ENCODE results near the gene CYSLTR2. TPM values are rescaled to one million over a fixed set of nuclear protein-coding genes. Genes with fewer than 3 reads are reported as not detected.

The CYSLTR2 gene
- total and polyA plus RNA-seq, 9 donors = 0.30 to 8.3 (median 2.1) TPM

- Histone ChIP-seq H3K36me3 (no peaks in the 10 kb centered on the region), H3K27me3 (no peaks in the 10 kb centered on the region), H3K27ac (peak overlapping the region in 1 of 2 donors; percentile 89), H3K4me1 (ENCODE audit: insufficient read depth) (peaks cover 16% of the 10 kb centered on the region), H3K4me3 (no peak overlapping the region), H3K9me3 (no peaks in the 10 kb centered on the region)
- intact Hi-C loops (cut with DNase I) = no loop called here
- 78 to 85% (median 84%) methylated on average over 4 of the region's 4 CpGs for WGBS, 3 donors
- TF ChIP-seq CTCF (IDR thresholded peaks at IDR 0.05) (no peak), EP300 (IDR thresholded peaks at IDR 0.05) (no peak), POLR2A (IDR thresholded peaks at IDR 0.05) (no peak)
- no peak for DNase-seq
Observed at GRCh38 chr13:48624016-48624415, 29.7 kb upstream of the CYSLTR2 start.

DNA sequence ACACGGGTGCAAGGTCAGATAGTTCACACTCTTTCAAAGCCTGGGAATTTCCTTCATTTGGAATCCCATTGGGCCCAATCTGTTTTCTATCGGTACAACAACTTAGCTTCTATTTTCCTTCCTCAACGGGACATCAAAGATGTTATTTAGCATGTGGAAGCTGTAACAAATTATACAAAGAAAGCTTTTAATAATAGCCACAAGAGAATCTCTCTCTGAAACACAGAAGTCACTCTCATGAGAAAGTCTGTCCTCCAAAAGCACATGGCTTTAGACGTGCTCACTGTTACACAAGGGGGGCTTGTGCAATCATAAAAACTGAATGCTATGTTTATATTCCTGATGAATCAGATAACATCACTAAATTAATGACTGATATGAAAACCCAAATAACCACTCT lies 28.9 kb upstream of the CYSLTR2 start:
- Histone ChIP-seq H3K27me3 (no peaks in the 10 kb centered on the region), H3K4me3 (no peak overlapping the region), H3K9me3 (no peaks in the 10 kb centered on the region), H3K36me3 (no peaks in the 10 kb centered on the region), H3K4me1 (ENCODE audit: insufficient read depth) (peaks cover 16% of the 10 kb centered on the region), H3K27ac (peak overlapping the region in 1 of 2 donors; percentile 89)
- DNase-seq = no peak
- intact Hi-C loops (cut with DNase I) = no loop called here
- peak; percentile 15 for TF ChIP-seq EP300 (IDR thresholded peaks at IDR 0.05)
- TF ChIP-seq POLR2A (IDR thresholded peaks at IDR 0.05) = no peak
- 41 to 52% (median 48%) methylated on average over 4 of the region's 4 CpGs for WGBS, 3 donors

- peak overlapping the region; percentile 52 to 89 for H3K27ac ChIP-seq
- intact Hi-C loops (cut with DNase I) = no loop called here
- H3K4me3 ChIP-seq = no peak overlapping the region
Observed at GRCh38 chr13:48625413-48626076, 28.2 kb upstream of the CYSLTR2 start.

DNA sequence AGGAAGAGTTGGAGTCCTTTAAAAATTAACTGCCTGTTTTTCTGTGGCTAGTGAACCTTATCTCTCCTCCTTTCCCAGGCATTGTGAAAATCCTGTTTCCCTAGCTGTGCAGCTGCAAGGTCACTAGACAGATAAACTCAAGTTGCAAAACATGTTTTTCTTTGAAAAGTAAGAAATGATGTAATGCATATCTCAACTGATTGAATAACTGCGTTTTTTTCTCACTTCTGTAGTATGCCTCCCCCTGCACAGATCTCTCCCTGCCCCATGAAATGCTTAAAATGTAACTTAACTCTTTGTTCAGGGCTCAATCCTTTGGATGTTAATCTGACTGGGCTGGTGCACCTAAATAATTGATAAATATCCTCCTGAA lies 27.7 kb upstream of the CYSLTR2 start:
- no peak overlapping the region for H3K4me3 ChIP-seq
- TF ChIP-seq EP300 (IDR thresholded peaks at IDR 0.05) (no peak), POLR2A (IDR thresholded peaks at IDR 0.05) (peak; percentile 33), CTCF (IDR thresholded peaks at IDR 0.05) (no peak)
- no peaks in the 10 kb centered on the region for H3K27me3 ChIP-seq
- no peaks in the 10 kb centered on the region for H3K9me3 ChIP-seq
- no peaks in the 10 kb centered on the region for H3K36me3 ChIP-seq
- intact Hi-C loops (cut with DNase I) = no loop called here
- H3K27ac ChIP-seq = peak overlapping the region; percentile 52 to 89
- H3K4me1 ChIP-seq (ENCODE audit: insufficient read depth) = peaks cover 23% of the 10 kb centered on the region
- 1 to 4% (median 3%) methylated on average over 1 of the region's 1 CpG for WGBS, 3 donors
- peak in 3 of 5 donors; percentile 46 to 65 (median 52) for DNase-seq

More at GRCh38 chr13:48625413-48626076, 28.2 kb upstream of the CYSLTR2 start:
- H3K9me3 ChIP-seq = no peaks in the 10 kb centered on the region
- H3K27me3 ChIP-seq = no peaks in the 10 kb centered on the region
- peaks cover 19% of the 10 kb centered on the region for H3K4me1 ChIP-seq (ENCODE audit: insufficient read depth)
- H3K36me3 ChIP-seq = no peaks in the 10 kb centered on the region
- no peak for DNase-seq
- TF ChIP-seq CTCF (IDR thresholded peaks at IDR 0.05) (no peak), POLR2A (IDR thresholded peaks at IDR 0.05) (no peak), EP300 (IDR thresholded peaks at IDR 0.05) (no peak)
- 11 to 20% (median 14%) methylated on average over 4 of the region's 4 CpGs for WGBS, 3 donors

DNA sequence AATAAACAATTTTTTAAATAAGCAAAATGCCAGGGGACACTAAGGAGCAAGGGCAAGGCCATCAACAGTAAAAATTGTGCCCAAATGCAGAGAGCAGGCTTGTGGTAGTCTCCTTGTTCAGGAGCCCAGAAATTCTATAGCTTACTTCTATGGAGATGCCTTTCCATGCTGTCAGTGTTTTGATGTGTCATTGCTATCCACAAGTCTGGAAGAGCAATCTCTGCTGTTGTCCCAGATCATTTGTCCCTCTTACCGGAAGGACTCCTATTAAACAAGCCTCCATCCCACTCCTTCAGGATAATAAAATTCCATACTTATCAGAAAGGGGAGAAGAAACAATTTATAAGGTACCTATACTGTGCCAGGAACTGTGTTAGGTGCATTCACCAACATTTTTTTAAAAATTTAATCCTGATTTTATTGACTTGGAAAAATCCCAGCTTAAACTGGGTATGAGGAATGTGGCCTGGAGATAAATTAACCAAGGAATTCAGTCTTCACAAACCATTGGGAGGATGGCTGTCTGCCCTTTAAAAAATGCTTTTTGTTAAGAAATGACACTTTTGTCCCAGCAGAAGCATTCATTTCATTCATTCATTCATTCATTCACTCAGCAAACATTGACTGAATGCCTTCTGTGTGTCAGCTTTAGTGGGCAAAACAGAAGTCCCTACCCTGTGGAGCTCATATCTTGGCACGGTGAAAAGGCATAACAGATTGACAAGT lies 26.8 kb upstream of the CYSLTR2 start:
- intact Hi-C loops (cut with DNase I) = no loop called here
- Histone ChIP-seq H3K9me3 (no peaks in the 10 kb centered on the region), H3K36me3 (no peaks in the 10 kb centered on the region), H3K27me3 (no peaks in the 10 kb centered on the region), H3K4me1 (ENCODE audit: insufficient read depth) (peaks cover 24% of the 10 kb centered on the region), H3K4me3 (no peak overlapping the region), H3K27ac (peak overlapping the region; percentile 49 to 89)
- TF ChIP-seq CTCF (IDR thresholded peaks at IDR 0.05) (no peak), POLR2A (IDR thresholded peaks at IDR 0.05) (no peak), EP300 (IDR thresholded peaks at IDR 0.05) (no peak)
- DNase-seq = no peak
- WGBS, 3 donors = 68 to 79% (median 75%) methylated on average over 2 of the region's 2 CpGs
